GM12874 (cell line): ENCODE results near the gene ATF7.

Experiments used
- CTCF ChIP-seq: IDR thresholded peaks from 2 replicates; pipeline ENCODE4 v1.5.1; 2011; ENCODE audit warnings: low read depth, mild to moderate bottlenecking, control low read depth, low read length, moderate library complexity; ENCODE audit not compliant: insufficient read depth

ATF7 gene

GRCh38 chr12:53617700-53618099 lies 8.5 kb downstream of the ATF7 start:
- TF ChIP-seq CTCF = no peak

GRCh38 chr12:53616950-53617349 lies 9.2 kb downstream of the ATF7 start:
- no peak for TF ChIP-seq CTCF

- no peak for TF ChIP-seq CTCF
Observed at GRCh38 chr12:53613821-53614220, 12.4 kb downstream of the ATF7 start.

- no peak for TF ChIP-seq CTCF
Observed at GRCh38 chr12:53612978-53613377, 13.2 kb downstream of the ATF7 start.

GRCh38 chr12:53611304-53611703 lies 14.9 kb downstream of the ATF7 start:
- TF ChIP-seq CTCF = no peak

- no peak for TF ChIP-seq CTCF
Observed at GRCh38 chr12:53604581-53604980, 21.6 kb downstream of the ATF7 start.

- TF ChIP-seq CTCF = no peak
Observed at GRCh38 chr12:53603804-53604203, 22.4 kb downstream of the ATF7 start.

GRCh38 chr12:53603196-53603595 lies 23.0 kb downstream of the ATF7 start:
- TF ChIP-seq CTCF = no peak
